Hindlimb muscle (tissue), 1 donor: ENCODE measurements around the gene DNAJC1. TPM values are rescaled to one million over a fixed set of nuclear protein-coding genes. Genes with fewer than 3 reads are reported as not detected.

Experiments used
- DNase-seq: peaks from one replicate; pipeline ENCODE4 v3.0.0-alpha.2; 2013
- polyA plus RNA-seq: library from polyadenylated mRNA; unstranded; fragments of 120-200 nt; gene quantifications from one replicate; pipeline ENCODE4 v1.2.1, GENCODE V29; 2013; ENCODE audit not compliant: insufficient read length

DNAJC1 gene
- polyA plus RNA-seq, 1 donor, result 11.9 TPM

DNA sequence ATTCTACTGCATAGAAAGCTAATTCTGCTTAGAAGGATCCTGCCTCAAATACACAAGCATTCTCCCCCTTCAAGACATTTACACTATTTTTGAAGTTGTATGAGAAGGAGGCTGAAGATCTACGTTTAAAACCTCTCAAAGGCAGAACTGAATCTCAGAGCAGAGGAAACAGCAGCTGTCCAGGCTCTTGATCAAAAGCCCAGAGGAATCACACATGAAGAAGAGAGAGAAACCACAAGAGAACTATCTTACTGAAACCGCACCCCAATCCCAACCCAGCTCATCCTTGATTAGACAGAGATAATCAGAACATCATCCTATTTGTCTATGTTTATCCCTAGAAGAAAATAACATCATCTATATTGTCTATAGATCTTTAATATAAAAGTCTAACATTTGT is 2.2 kb upstream of the DNAJC1 start:
- no peak for DNase-seq

DNA sequence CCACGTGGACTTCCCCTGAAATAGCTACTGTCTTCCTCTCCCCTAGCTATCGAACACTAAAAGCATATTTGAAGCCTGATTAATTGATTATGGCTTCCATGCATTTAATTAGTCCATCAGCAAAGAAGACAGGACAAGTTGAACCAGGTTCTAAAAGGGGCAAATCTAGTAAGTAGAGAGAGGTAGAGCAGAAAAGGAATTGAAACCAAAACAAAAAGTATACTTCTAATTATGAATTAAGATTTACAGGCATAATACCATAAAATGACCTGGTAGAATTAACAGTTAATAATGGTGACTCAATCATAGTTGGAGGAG is 393 bp upstream of the DNAJC1 start:
- DNase-seq, result no peak

DNA sequence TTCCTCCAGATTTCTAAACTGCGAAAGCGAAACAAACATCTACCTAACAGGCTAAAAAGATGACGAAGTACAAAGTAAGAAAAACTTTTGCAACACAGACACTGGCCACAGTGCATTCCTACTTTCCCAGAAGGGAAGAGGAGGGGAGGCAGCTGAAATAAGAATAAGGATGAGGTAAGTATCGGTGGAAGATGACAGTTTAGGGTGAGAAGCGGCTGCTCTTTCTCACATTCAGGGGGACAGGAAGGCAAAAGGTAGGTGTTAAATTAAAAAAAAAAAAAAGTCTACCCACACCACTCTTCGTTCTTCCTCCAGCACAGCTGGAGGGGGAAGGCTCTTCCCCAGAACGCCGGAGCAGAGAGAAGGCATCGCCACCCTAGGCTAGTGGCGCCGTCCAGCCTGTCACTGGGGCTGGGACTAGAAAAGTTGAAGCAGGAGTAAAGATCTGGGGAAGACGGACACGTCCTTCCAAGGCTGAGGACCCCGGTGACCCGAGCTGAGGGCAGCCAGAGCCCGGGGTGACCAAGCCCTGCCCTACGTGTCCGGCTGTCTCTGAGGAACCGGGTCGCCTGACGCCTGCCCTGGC is 846 bp downstream of the DNAJC1 start:
- peak; percentile 45 for DNase-seq

DNA sequence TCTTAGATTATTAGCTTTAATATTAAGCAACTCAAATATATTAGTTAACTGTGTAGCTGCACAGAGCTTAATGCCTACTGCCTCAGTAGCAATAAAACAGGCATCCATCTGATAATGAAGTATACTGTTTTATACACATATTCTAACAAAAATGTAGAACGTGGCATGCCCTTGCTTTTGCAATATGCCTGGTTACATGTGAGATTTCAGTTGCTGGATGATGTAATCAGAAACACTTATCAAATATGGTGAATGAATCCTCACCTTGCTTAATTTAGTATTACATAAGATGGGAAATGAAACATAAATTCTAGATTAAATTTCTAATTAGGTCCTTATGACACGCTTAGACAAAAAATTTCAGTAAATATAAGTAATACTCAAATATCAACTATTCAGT is 8.0 kb downstream of the DNAJC1 start:
- DNase-seq, result no peak

DNA sequence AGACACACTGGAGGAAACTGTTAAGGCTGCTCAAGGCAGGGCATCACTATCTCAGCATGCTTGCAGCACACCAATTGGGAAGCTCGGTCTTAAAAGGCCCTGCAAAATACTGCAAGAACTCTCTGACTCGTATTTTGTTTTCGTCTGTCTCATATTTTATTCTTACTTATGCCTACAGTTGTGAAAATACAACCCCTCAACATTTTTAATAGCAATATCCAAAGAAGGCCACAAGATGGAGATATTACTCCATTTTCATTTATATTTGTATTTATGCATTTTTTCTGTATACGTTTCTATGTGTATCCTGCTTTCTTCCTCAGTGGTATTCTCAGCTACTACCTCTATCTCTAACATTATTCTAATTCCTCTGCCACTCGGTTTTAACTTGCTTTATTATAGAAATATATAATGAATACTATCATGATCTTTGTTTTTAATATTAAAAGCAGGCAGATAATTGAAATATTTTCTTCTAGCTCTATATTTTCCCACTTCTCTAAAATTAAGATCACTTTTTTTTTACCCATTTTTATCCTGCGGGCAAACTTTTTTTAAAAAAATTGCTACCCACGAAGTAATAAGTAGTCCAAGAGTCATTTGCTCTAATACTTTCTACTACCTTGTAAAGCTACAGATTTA is 10.0 kb downstream of the DNAJC1 start:
- DNase-seq, result no peak

DNA sequence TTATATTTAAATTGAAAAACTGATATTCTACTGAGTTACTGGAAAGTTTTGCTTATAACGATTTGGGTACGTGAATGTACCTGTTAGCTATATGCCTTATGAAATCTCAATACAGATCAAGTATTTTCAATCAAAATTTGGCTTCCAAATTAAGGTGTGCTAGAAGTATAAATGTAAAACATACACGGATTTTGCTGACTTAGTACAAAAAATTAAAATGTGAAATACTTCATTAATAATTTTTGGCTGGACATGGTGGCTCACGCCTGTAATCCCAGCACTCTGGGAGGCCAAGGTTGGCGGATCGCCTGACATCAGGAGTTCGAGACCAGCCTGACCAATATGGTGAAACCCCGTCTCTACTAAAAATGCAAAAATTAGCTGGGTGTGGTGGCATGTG is 11.7 kb downstream of the DNAJC1 start:
- no peak for DNase-seq

DNA sequence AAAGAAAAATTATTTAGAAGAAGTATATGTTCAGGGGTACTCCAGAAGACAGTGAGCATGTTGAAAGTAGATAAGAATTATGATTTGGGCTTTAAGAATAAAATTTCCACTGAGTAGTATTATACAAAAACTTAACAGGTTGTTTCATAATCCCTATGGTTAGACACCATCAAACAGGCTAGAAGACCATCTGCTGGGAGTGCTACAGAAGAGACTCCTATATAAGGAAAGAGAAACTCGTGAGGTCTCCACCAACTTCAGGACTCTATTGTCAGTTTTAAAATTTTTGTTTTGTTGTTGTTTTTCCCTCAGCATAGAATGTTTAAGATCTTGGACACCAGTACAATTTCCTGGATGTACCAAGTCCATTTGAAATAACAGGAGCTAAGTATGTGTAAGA is 13.1 kb downstream of the DNAJC1 start:
- DNase-seq, result no peak

DNA sequence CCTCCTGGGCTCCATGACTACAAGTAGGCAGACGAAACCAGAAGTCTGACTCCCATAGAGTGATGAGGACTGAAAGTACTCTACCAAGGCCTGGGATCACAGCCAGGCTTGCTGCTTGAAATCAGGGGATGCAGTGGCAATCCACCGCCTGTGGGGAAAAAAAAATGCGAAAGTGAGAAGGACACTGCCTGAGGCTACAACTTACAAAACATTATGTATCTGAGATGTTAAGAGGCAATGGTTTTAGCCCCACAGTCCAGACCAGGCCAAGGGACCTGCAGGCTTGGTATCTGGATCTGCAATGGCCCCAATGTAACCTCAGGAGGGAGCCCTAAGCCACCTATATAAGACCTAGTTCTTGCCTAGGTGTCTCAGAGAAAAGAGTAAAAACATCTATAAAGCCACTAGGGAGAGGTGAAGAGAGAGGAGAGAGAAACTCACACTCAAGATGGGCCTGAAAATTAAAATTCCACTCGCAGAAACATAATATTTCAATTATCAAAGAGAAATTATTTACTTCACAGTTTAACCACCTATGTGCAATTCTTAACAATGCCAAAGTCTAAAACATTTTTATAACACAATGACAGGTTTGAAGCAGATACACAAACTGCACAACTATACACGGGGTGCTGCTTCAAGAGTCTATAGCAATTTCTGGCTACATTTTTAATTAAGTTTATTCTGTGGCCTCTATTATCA is 13.9 kb downstream of the DNAJC1 start:
- DNase-seq, result no peak

DNA sequence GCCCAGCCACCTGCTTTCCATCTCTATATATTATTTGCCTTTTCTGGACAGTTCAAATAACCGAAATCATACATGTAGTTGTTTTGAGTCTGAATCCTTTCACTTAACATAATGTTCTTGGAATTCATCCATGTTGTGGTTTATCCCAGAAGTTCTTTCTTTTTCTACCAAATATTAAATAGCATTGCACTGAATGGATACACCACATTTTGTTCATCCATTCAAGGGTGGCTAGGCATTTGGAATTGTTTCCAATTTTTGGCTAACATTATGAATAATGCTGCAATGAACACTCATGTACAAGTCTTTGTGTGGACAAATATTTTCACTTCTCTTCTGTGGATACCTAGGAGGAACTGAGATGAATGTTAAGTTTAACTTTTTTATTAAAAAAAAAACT is 18.0 kb downstream of the DNAJC1 start:
- no peak for DNase-seq

DNA sequence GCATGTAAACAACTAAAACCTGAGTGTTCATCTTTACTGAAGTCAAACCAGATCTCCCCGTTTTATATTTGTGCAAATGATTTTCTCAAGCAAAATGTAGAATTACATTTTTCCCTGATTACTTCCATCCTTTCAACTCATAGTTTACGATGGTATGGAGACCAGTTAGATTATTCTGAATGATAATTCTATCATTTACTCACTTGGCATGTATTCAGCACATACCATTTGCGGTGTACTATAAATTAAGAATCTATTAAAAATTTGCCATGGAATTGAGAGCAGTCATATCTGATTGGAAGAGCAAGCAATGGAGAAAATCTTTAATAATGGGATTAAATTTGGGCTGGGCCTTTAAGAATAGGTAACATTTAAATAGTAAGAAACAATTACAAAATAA is 22.4 kb downstream of the DNAJC1 start:
- DNase-seq, result no peak

DNA sequence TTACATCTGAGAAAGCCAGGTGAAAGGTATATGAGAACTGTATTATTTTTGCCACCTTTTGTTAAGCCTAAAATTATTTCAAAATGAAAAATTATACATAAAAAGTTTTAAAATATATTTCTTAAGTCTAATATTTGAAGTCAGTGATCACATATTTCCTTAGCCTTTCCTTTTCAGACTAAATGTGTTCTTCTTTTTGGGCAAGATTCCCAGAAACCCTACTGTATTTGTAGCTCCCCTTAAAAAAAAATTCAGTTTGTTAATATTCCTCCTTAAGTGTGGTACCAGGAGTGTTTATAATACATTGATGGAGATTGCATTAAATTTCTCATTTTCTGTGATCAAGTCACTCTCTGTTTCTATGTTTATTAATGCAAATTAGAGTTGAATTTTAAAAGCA is 22.8 kb downstream of the DNAJC1 start:
- DNase-seq, result no peak

DNA sequence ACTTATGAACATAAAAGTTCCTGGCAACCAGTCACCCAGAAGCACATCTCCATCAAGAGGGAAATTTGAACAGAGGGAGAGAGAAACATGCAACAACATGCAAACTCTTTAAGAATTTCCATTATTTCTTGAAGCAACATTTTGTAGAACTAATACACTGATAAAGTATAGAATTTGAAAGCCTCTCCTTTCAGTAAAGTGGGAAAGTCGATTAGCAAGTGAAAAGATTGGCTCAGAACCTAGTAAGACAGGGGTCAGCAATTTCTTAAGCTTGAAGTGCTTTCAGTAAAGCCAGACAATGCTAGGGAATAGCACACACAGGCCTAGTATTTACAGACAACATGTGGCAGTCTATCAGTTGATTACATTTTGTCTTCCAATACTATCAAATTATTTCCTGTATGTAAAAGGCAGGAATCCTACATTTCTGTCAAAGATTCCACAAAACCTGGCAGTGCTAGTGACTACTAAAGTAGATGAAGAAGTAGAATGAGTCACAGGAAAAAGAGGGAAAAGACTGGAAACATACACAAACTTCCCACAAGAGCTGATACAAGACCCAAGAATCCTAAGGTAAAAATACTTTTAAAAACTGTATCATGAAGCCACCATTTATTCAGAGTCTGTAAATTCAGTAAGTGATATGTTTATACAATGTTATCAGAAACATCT is 25.2 kb downstream of the DNAJC1 start:
- DNase-seq, result no peak

DNA sequence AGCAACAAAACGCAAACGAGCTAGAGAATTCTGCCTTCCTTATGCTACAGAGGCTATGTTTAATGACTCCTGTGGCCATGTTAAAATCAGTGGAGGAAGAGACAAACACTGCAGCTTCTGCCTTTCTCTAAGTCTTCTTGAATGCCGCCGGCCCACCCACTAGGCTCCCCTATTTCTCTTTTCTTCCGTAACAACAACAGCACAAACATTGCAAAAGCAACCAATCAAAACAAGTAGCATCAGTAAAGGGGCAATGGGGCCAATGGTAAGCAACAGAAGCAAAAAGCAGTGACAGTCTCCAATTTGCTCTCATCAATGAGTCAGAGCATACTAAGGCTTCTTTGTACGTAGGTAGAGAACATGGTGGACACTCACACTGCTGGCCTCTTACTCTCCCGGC is 26.8 kb downstream of the DNAJC1 start:
- no peak for DNase-seq

DNA sequence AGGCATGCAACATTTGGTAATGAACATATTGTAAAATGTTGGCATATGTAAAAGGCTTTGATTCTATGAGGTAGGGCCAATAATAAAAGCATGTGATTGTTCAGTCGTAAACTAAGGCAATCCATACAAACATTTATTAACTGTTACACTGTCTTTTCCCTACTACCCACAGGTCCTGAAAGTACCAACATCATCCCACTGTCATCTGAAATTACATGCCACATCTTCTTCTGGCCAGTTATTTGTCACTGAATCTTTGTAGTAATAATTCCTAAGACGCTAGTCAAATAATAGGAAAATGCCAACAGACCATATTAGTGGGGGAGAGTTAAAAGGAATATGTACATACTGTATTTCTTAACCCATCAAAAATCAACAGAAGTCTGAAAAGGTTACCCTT is 27.2 kb downstream of the DNAJC1 start:
- DNase-seq, result no peak

DNA sequence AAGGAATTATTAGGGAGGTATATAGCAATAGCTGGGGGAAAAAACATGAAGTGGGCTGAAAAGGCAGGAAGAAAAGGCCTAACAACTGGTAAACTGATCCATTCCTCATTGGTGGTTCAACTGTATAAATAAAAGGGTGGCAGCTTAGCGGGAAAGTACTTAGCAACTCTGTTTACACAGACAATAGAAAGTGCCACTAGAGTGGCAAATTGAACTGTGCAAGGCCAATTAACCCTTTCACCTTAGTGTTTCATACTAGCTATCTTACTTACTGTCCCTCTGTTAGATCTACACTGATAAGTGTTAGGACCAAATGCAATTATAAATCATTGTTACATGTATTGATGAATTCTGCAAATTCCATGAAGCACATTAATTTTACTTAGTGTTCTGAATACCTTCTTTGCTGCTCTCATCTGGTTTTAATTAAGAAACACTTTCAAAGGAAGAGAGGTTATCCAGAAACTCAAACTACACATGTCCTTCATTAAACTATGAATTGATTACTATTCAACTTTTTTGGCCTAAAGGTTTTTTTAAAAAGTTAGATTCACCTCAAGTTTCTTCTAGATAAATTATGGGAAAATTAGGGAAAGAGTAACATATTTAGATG is 28.0 kb downstream of the DNAJC1 start:
- DNase-seq, result no peak

DNA sequence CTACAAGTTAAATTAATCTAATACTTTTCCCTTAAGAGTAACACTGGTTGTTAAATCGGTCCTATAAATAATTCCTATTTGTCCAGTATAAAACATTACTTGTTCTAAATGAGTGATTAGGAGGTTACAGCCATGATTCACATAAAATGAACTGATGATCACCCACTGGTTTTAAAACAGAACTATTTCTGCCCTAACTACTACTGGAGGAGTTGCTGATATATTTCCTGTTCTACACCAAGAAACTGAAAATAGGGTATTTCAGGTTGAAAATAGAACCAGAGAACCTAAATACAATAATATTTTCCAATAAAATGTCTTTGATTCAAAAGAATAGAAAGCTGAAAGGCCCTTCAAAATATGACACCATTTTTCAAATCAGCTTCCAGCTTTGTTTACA is 30.9 kb downstream of the DNAJC1 start:
- DNase-seq, result no peak

DNA sequence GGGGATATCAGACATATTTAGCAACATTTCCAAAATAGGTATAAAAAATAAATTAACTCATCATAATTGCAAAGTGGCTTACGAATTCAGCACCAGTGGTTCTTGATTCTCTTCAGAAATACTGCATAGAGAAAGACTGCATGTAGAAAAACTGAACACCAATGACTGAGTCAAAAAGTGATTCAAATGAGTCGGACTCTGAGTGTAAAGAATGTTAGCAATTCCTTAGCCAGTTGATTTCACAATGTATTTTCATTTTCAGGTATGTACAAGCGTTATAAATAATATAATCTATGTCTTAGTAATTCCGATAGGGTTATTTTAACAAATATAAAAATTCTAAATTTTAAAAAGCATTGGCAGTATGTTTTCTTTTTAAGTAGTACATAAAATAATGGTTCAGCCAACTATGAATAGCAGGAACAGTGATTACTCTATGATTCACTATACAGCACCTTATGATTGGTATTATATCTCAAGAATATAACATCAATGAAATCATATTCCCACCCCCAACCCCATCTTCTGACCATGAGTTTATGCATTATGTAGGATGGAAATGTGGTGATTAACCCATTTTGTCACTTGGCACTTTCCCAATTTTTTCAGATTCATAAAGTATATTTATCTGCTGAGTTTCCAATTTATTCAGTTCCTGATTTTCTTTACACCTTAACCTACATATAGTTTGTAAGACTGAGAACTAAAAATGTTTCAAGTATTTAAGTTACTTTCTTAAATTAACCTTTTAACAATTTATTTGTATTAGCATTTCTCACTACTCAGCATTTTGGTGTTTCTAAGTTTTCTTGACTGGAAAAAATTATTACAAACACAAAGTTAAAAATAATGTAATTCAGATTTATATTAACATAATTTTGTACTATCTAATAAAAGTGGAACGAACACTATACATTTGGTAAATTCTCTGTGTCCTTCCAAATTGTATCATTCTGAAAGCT is 33.9 kb downstream of the DNAJC1 start:
- DNase-seq, result no peak

DNA sequence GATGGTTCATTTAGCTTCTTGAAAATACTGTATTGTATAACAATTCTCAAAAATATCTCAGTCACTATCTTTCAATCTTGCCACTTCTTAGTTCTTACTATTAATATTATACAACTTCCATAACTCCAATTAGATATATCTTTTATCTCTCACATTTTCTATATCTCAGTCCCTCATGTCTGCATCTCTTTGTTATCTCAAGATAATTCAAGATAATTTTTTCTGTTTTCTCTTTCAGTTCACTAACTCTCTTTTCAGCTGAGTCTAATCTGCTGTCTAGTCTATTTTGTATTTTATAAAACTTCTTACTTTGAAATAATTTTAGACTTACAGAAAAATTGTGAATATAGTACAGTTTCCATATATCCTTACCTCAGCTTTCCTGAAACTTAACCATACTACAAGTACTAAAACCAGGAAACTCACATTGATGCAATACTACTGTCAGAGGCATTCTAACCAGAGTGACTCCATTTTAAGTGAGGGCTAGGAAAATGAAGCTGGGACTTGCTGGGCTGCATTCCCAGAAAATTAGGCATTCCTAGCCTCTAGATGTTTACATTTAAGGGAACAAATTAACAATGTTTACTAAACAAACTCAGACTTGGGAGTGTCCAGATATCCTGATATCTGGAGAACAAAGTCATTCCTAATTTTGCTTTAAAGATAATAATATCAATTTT is 38.4 kb downstream of the DNAJC1 start:
- no peak for DNase-seq

DNA sequence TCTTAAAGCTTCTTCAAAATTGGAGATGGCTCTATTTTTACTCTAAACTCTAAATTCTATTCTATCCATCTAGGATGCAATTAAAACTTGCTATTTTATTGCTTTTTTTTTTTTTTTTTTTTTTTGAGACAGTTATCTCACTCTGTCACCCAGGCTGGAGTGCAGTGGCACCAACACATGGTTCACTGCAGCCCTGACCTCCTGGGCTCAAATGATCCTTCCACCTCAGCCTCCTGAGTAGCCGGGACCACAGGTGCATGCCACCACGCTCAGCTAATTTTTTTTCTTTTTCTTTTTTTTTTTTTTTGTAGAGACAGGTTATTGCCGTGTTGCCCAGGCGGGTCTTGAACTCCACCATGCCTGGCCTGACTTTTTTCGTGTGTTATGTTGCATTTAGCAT is 41.2 kb downstream of the DNAJC1 start:
- DNase-seq, result no peak

DNA sequence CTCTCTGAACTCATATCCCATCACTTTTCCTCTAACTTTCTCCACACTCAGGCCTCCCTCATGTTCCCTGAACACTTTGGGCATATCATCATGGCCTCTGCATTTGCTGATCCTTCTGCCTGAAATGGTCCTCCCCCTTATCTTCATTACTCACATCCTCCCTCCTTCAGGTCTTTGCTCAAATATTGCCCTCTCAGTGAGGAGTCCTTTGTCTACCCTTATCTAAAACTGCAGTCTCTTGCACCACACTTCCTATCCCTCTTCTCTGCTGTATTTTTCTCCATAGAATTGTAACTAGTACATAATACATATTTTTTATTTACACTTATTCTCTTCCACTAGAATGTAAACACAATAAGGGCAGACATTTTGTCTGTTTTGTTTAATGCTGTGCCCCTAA is 41.7 kb downstream of the DNAJC1 start:
- no peak for DNase-seq

DNA sequence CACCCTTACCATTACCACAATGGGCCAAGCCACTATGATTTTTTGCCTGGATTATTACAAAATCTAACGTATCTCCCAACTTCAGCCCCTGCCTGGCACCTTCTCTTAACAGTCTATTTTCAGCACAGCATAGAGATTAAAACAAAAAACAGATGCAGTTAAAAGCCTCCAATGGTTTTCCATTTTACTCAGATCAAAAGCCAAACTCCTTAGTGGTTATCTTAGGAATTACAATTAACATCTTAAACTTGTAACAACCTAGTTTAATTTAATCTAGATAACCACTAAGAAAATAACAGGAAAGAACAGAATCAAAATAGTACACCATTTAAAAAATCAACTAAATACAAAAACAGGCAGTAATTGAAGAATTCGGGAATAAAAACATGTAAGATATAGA is 43.5 kb downstream of the DNAJC1 start:
- DNase-seq, result no peak

DNA sequence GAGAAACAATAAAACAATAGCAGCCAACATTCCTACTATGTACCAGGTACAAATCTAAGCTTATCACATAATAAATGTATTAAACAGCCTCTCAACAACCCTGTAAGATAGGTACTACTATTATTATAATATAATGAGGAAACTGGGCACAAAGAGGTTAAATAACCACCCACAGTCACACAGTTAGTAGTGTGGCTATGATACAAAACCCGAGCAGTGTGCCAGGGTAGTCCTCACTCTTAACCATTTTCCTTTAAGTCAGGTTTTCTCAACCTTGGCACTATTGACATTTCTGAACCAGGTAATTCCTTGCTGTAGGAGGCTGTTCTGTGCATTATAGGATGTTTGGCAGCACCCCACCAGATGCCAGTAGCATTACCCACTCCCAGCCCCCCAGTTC is 48.8 kb downstream of the DNAJC1 start:
- no peak for DNase-seq
